ENCODE measurements around the gene MT1M.

The MT1M gene

DNA sequence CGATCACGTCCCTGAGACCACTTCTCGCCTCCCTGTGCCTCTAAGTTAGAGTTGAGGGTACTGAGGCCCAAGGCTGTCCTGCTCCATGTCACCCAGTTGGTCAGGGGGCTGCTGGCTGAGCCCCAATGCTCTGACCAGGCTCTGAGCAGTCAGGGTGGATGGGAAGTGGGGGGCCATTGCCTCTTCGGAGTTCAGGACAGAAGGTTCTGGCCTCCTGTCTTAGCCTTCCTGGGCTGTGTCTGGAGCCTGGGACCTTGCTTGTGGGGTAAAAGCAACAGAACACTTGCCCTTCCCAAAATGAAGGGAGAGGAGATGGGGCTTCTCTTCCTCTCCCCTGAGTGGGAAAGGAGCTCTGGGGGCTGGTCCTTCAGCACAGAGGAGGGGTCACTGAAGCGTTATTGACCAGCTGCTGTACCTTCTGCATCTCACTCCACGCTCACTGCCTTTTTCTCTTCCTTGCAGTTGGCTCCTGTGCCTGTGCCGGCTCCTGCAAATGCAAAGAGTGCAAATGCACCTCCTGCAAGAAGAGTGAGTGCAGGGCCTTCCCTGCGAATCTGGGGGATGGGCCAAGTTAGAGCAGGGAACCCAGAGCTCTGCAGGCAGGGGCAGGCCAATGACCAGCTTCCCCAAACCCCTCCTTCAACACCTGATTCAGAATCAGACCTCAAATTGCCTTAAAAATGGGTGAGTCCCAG, 50.4 kb downstream of the MT1M start:
- H4K20me1 ChIP-seq (ENCODE audit: low read depth, low read length): no peaks in the 10 kb centered on the region
- TF ChIP-seq, protein P1, sequence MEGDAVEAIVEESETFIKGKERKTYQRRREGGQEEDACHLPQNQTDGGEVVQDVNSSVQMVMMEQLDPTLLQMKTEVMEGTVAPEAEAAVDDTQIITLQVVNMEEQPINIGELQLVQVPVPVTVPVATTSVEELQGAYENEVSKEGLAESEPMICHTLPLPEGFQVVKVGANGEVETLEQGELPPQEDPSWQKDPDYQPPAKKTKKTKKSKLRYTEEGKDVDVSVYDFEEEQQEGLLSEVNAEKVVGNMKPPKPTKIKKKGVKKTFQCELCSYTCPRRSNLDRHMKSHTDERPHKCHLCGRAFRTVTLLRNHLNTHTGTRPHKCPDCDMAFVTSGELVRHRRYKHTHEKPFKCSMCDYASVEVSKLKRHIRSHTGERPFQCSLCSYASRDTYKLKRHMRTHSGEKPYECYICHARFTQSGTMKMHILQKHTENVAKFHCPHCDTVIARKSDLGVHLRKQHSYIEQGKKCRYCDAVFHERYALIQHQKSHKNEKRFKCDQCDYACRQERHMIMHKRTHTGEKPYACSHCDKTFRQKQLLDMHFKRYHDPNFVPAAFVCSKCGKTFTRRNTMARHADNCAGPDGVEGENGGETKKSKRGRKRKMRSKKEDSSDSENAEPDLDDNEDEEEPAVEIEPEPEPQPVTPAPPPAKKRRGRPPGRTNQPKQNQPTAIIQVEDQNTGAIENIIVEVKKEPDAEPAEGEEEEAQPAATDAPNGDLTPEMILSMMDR (IDR thresholded peaks at IDR 0.05; ENCODE audit: insufficient read depth, low read length, poor library complexity, severe bottlenecking): no peak
- TF ChIP-seq EZH2phosphoT487 (conservative IDR thresholded peaks at IDR 0.05; ENCODE audit: low read length): no peak
- peak overlapping the region; percentile 78 for H2AFZ ChIP-seq (ENCODE audit: low read depth, low read length, severe bottlenecking)

More for the DNA sequence above, 50.4 kb downstream of the MT1M start:
- no peaks in the 10 kb centered on the region for H3K36me3 ChIP-seq (ENCODE audit: low read length)
- no peak overlapping the region for H3K27ac ChIP-seq (ENCODE audit: low read depth, low read length)
- no peaks in the 10 kb centered on the region for H3K9me2 ChIP-seq (replicated peaks; ENCODE audit: insufficient read depth, low read length)
- H3K79me2 ChIP-seq (ENCODE audit: insufficient read depth, low read length): no peaks in the 10 kb centered on the region
- H3K4me2 ChIP-seq (ENCODE audit: low read depth, low read length, poor library complexity, severe bottlenecking): peak overlapping the region; percentile 70
- no peaks in the 10 kb centered on the region for H3K27me3 ChIP-seq (ENCODE audit: low read length)
- no peaks in the 10 kb centered on the region for H3F3A ChIP-seq (ENCODE audit: insufficient read depth)
- H3K9me3 ChIP-seq (ENCODE audit: insufficient read depth, low read length): no peaks in the 10 kb centered on the region
- peak overlapping the region; percentile 57 for H3K9ac ChIP-seq (ENCODE audit: low read length)
- peak overlapping the region; percentile 51 for H3K4me3 ChIP-seq (ENCODE audit: insufficient read depth, low read length, poor library complexity, severe bottlenecking)
